Hepatocyte (in vitro differentiated cells): Measurements from ENCODE around the gene MICAL3.

Experiments used
- CTCF ChIP-seq: fragments of 200-600 bp; sonication (generic); IDR thresholded peaks from 2 replicates; pipeline ENCODE4 v1.5.1; 2016; ENCODE audit warnings: antibody characterized with exemption, mild to moderate bottlenecking; ENCODE audit not compliant: poor library complexity
- EZH2phosphoT487 ChIP-seq: fragments of 200-600 bp; sonication (generic); IDR thresholded peaks from one replicate; pipeline ENCODE4 v1.6.1; 2018; ENCODE audit warnings: antibody characterized with exemption, mild to moderate bottlenecking, low read depth, moderate library complexity; ENCODE audit not compliant: unreplicated experiment, severe bottlenecking

GRCh38 chr22:17782158-17782557 lies 242.2 kb downstream of the MICAL3 start:
- TF ChIP-seq CTCF (no peak), EZH2phosphoT487 (no peak)
